Measurements from ENCODE around the gene ITGAD. TPM values are rescaled to one million over a fixed set of nuclear protein-coding genes. Genes with fewer than 3 reads are reported as not detected.

Gene ITGAD
- total RNA-seq, 1 experiment from 2014 or later, result not detected

DNA sequence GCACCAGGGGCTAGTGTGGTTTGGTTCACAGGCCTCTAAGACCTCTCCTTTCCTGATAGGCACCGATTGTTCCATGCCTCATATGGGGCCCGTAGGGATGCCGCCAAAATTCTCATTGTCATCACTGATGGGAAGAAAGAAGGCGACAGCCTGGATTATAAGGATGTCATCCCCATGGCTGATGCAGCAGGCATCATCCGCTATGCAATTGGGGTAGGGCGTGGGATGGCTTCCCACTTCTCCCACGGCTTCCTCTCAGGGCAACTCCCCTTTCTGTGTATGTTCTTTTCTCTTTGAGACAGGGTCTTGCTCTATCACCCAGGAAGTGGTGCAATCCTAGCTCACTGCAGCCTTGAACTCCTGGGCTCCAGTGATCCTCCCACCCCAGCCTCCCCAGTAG, 32.9 kb upstream of the ITGAD start:
- Histone ChIP-seq H3K9me3 (ENCODE audit: low read depth, low read length, poor library complexity, severe bottlenecking) (no peaks in the 10 kb centered on the region), H3K27me3 (replicated peaks; ENCODE audit: insufficient read depth, low read depth, low read length, poor library complexity) (no peaks in the 10 kb centered on the region), H3K27ac (ENCODE audit: low read depth, low read length, poor library complexity, severe bottlenecking) (no peak overlapping the region), H3K36me3 (ENCODE audit: insufficient read depth, low read length, poor library complexity, severe bottlenecking) (no peaks in the 10 kb centered on the region), H3K4me1 (ENCODE audit: insufficient read depth, low read length, poor library complexity, severe bottlenecking) (no peaks in the 10 kb centered on the region), H3K4me3 (ENCODE audit: low read depth, low read length, poor library complexity, severe bottlenecking) (no peak overlapping the region)
- BruUV-seq (replicated peaks), result no TSS peak
- ChIA-PET POLR2A (ENCODE audit: low non-redundant PET) (no interaction called here), CTCF (no interaction called here)
- intact Hi-C loops (cut with micrococcal nuclease; ENCODE audit: unreplicated experiment), result no loop called here
- no peak for DNase-seq (ENCODE audit: low spot score)
- no peak for TF ChIP-seq EZH2 (IDR thresholded peaks at IDR 0.05; ENCODE audit: borderline replicate concordance, low read depth, low read length, poor library complexity, severe bottlenecking)
- TF ChIP-seq, protein P1, sequence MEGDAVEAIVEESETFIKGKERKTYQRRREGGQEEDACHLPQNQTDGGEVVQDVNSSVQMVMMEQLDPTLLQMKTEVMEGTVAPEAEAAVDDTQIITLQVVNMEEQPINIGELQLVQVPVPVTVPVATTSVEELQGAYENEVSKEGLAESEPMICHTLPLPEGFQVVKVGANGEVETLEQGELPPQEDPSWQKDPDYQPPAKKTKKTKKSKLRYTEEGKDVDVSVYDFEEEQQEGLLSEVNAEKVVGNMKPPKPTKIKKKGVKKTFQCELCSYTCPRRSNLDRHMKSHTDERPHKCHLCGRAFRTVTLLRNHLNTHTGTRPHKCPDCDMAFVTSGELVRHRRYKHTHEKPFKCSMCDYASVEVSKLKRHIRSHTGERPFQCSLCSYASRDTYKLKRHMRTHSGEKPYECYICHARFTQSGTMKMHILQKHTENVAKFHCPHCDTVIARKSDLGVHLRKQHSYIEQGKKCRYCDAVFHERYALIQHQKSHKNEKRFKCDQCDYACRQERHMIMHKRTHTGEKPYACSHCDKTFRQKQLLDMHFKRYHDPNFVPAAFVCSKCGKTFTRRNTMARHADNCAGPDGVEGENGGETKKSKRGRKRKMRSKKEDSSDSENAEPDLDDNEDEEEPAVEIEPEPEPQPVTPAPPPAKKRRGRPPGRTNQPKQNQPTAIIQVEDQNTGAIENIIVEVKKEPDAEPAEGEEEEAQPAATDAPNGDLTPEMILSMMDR (conservative IDR thresholded peaks at IDR 0.05; ENCODE audit: low read depth, low read length), result no peak

DNA sequence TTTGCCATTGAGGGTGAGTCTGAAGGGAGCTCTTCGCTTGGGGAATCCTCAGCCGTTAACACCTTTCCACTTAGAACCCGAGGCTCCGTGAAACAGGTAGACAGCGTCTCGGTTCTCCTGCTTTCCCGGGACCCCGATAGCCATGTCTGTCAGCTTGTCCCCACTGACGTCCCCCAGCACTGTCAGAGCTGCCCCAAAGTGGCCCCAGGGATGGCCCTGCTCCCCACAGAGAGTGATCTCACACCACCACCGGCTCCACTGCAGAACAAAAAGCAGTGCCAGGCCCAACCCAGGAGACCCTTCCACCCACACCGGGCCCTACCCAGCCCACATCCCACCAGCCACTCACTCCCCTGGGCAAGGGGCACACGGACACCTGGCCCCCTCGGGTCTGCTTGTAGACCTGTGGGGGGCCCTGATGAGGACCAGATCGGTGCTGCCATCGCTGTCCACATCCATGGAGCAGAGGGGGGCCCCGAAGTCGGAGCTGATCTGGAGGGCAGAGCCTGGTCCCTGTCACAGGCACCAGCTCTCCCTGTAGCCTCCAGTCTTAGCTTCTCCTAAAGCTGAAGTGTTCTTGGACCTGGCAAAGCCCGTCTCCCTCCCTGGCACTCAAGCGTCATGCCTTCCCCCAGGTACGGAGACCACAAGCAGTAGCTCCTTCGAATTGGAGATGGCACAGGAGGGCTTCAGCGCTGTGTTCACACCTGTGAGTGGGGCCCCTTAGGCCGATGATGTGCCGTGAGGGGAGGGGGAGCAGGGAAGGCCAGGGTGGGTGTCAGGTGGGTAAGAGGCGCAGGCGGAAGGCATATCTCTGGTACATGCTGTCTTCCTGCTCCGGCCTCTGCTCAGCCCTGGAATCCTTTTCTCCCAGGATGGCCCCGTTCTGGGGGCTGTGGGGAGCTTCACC, 31.7 kb upstream of the ITGAD start:
- TF ChIP-seq, protein P1 (conservative IDR thresholded peaks at IDR 0.05; ENCODE audit: low read depth, low read length), result no peak
- no peak for TF ChIP-seq EZH2 (IDR thresholded peaks at IDR 0.05; ENCODE audit: borderline replicate concordance, low read depth, low read length, poor library complexity, severe bottlenecking)
- H3K27me3 ChIP-seq (replicated peaks; ENCODE audit: insufficient read depth, low read depth, low read length, poor library complexity), result no peaks in the 10 kb centered on the region
- CTCF ChIA-PET, result no interaction called here
- no TSS peak for BruUV-seq (replicated peaks)
- H3K9me3 ChIP-seq (ENCODE audit: low read depth, low read length, poor library complexity, severe bottlenecking), result no peaks in the 10 kb centered on the region
- H3K4me1 ChIP-seq (ENCODE audit: insufficient read depth, low read length, poor library complexity, severe bottlenecking), result no peaks in the 10 kb centered on the region
- intact Hi-C loops (cut with micrococcal nuclease; ENCODE audit: unreplicated experiment), result no loop called here
- no peak for DNase-seq (ENCODE audit: low spot score)
- H3K4me3 ChIP-seq (ENCODE audit: low read depth, low read length, poor library complexity, severe bottlenecking), result no peak overlapping the region
- no peaks in the 10 kb centered on the region for H3K36me3 ChIP-seq (ENCODE audit: insufficient read depth, low read length, poor library complexity, severe bottlenecking)
- no peak overlapping the region for H3K27ac ChIP-seq (ENCODE audit: low read depth, low read length, poor library complexity, severe bottlenecking)
- POLR2A ChIA-PET (ENCODE audit: low non-redundant PET), result no interaction called here

DNA sequence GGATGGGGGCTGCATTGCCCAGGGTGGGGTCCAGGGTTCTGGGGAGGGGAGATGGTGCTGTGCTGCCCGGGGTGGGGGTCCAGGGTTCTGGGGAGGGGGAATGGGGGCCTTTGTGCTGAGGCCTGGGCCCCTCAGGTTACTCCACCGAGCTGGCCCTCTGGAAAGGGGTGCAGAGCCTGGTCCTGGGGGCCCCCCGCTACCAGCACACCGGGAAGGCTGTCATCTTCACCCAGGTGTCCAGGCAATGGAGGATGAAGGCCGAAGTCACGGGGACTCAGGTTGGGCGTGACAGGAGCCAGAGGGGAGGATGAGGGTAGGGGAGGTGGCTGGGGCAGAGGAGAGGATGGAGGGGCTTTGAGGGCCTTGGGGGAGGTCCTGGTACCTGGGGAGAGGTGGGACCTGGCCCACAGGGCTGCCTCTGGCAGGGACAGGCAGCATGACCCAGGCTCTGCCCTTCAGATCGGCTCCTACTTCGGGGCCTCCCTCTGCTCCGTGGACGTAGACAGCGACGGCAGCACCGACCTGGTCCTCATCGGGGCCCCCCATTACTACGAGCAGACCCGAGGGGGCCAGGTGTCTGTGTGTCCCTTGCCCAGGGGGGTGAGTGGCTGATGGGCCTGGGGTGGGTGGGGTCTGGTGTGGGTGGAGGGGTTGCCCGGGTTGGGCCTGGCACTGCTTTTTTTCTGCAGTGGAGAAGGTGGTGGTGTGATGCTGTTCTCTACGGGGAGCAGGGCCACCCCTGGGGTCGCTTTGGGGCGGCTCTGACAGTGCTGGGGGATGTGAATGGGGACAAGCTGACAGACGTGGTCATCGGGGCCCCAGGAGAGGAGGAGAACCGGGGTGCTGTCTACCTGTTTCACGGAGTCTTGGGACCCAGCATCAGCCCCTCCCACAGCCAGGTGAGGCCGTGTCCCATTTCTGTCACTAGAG, 30.4 kb upstream of the ITGAD start:
- Histone ChIP-seq H3K27ac (ENCODE audit: low read depth, low read length, poor library complexity, severe bottlenecking) (no peak overlapping the region), H3K36me3 (ENCODE audit: insufficient read depth, low read length, poor library complexity, severe bottlenecking) (no peaks in the 10 kb centered on the region), H3K27me3 (replicated peaks; ENCODE audit: insufficient read depth, low read depth, low read length, poor library complexity) (no peaks in the 10 kb centered on the region), H3K4me1 (ENCODE audit: insufficient read depth, low read length, poor library complexity, severe bottlenecking) (no peaks in the 10 kb centered on the region), H3K4me3 (ENCODE audit: low read depth, low read length, poor library complexity, severe bottlenecking) (no peak overlapping the region), H3K9me3 (ENCODE audit: low read depth, low read length, poor library complexity, severe bottlenecking) (no peaks in the 10 kb centered on the region)
- no peak for TF ChIP-seq EZH2 (IDR thresholded peaks at IDR 0.05; ENCODE audit: borderline replicate concordance, low read depth, low read length, poor library complexity, severe bottlenecking)
- CTCF ChIA-PET, result no interaction called here
- BruUV-seq (replicated peaks), result no TSS peak
- intact Hi-C loops (cut with micrococcal nuclease; ENCODE audit: unreplicated experiment), result no loop called here
- DNase-seq (ENCODE audit: low spot score), result no peak
- POLR2A ChIA-PET (ENCODE audit: low non-redundant PET), result no interaction called here

All from A673 (cell line).